WTC11 (cell line): Measurements from ENCODE around the gene MTOR. TPM values are rescaled to one million over a fixed set of nuclear protein-coding genes. Genes with fewer than 3 reads are reported as not detected.
"Not testable (repeated sequence)": the region's sequence is repeated elsewhere in the genome, so short reads cannot be mapped to it uniquely, and the experiment has no call there.

Experiments
- ATAC-seq: fragments of 200-7000 bp; cut with Tn5 transposase; 2 replicates; pipeline ENCODE4 v1.10.0; 2021; ENCODE audit warnings: mild to moderate bottlenecking, moderate library complexity
- CTCF ChIA-PET: fragments of 300-600 bp; sonication (Branson Sonifier 250); formaldehyde crosslinking; loops from one replicate; lab custom pipeline; 2021; ENCODE audit warnings: antibody characterized with exemption; lab: Charles Lee
- POLR2A ChIA-PET: fragments of 350-600 bp; sonication (Branson Sonifier 250); formaldehyde crosslinking; loops from one replicate; lab custom pipeline; 2021; ENCODE audit warnings: antibody characterized with exemption; lab: Charles Lee
- DNase-seq: peaks from one replicate; pipeline ENCODE4 v3.0.0; 2021; ENCODE audit warnings: low spot score
- H3K27ac Mint-ChIP-seq: 2 replicates; pipeline ENCODE4 v1.8.0; 2021; ENCODE audit warnings: mixed read lengths
- H3K27me3 Mint-ChIP-seq: 2 replicates; pipeline ENCODE4 v1.8.0; 2021; ENCODE audit warnings: low read depth, mild to moderate bottlenecking, moderate library complexity, mixed read lengths
- H3K36me3 Mint-ChIP-seq: 2 replicates; pipeline ENCODE4 v1.8.0; 2021; ENCODE audit warnings: mixed read lengths
- H3K4me1 Mint-ChIP-seq: 2 replicates; pipeline ENCODE4 v1.8.0; 2022; ENCODE audit warnings: mixed read lengths
- H3K4me3 Mint-ChIP-seq: 2 replicates; pipeline ENCODE4 v1.8.0; 2021; ENCODE audit warnings: mild to moderate bottlenecking, moderate library complexity, mixed read lengths
- H3K9me3 Mint-ChIP-seq: 2 replicates; pipeline ENCODE4 v1.8.0; 2021; ENCODE audit warnings: mixed read lengths
- CBFB ChIP-seq: sonication (generic); formaldehyde crosslinking; IDR thresholded peaks from 2 replicates; pipeline ENCODE4 v1.8.1; 2022; ENCODE audit warnings: mild to moderate bottlenecking, low read depth, missing genetic modification reagents
- CREB1 ChIP-seq: sonication (generic); formaldehyde crosslinking; IDR thresholded peaks from 2 replicates; pipeline ENCODE4 v1.8.0; 2023; ENCODE audit warnings: mild to moderate bottlenecking, missing genetic modification reagents
- ESRRA ChIP-seq: sonication (generic); formaldehyde crosslinking; IDR thresholded peaks from 2 replicates; pipeline ENCODE4 v1.8.1; 2022; ENCODE audit warnings: mild to moderate bottlenecking, missing genetic modification reagents, borderline replicate concordance
- ETV6 ChIP-seq: sonication (generic); formaldehyde crosslinking; IDR thresholded peaks from 2 replicates; pipeline ENCODE4 v1.8.1; 2022; ENCODE audit warnings: mild to moderate bottlenecking, missing genetic modification reagents
- FOXK1 ChIP-seq: sonication (generic); formaldehyde crosslinking; IDR thresholded peaks from 2 replicates; pipeline ENCODE4 v1.8.0; 2022; ENCODE audit warnings: mild to moderate bottlenecking, moderate library complexity, missing genetic modification reagents
- GTF2I ChIP-seq: fragments of 250-450 bp; sonication (Bioruptor Pico); conservative IDR thresholded peaks from 2 replicates; pipeline ENCODE4 v1.4.0; 2021; ENCODE audit warnings: mild to moderate bottlenecking
- JUN ChIP-seq: sonication (generic); formaldehyde crosslinking; IDR thresholded peaks from 2 replicates; pipeline ENCODE4 v1.8.0; 2023; ENCODE audit warnings: mild to moderate bottlenecking, missing genetic modification reagents
- NR1H2 ChIP-seq: sonication (generic); formaldehyde crosslinking; IDR thresholded peaks from 2 replicates; pipeline ENCODE4 v1.9.0; 2021; ENCODE audit warnings: mild to moderate bottlenecking, moderate library complexity, missing genetic modification reagents
- RELA ChIP-seq: sonication (generic); formaldehyde crosslinking; IDR thresholded peaks from 2 replicates; pipeline ENCODE4 v1.8.1; 2022; ENCODE audit warnings: missing genetic modification reagents, mild to moderate bottlenecking, borderline replicate concordance
- TEAD4 ChIP-seq: sonication (generic); formaldehyde crosslinking; IDR thresholded peaks from 2 replicates; pipeline ENCODE4 v1.8.0; 2022; ENCODE audit warnings: mild to moderate bottlenecking, missing genetic modification reagents
- ZNF423 ChIP-seq: fragments of 250-450 bp; sonication (Bioruptor Pico); IDR thresholded peaks from 2 replicates; pipeline ENCODE4 v2.1.2; 2022; ENCODE audit warnings: mild to moderate bottlenecking, moderate library complexity
- total RNA-seq: library from RNA; stranded (reverse); gene quantifications from 3 replicates; pipeline ENCODE4 v1.2.3, GENCODE V29; 2021
- TF ChIP-seq, protein P1 (sequence below): fragments of 250-450 bp; sonication (Bioruptor Pico); IDR thresholded peaks from 2 replicates; pipeline ENCODE4 v1.9.0; 2021; ENCODE audit warnings: moderate library complexity, mild to moderate bottlenecking, inconsistent platforms, borderline replicate concordance
- TF ChIP-seq, protein P2 (sequence below): fragments of 250-450 bp; sonication (Bioruptor Pico); IDR thresholded peaks from 2 replicates; pipeline ENCODE4 v1.9.0; 2021; ENCODE audit warnings: mild to moderate bottlenecking, borderline replicate concordance
- TF ChIP-seq, protein P3 (sequence below): fragments of 250-450 bp; sonication (Bioruptor Pico); IDR thresholded peaks from 2 replicates; pipeline ENCODE4 v2.1.2; 2022; ENCODE audit warnings: mild to moderate bottlenecking, moderate library complexity
- TF ChIP-seq, protein P4 (sequence below): sonication (generic); formaldehyde crosslinking; IDR thresholded peaks from 2 replicates; pipeline ENCODE4 v1.8.1; 2023; ENCODE audit warnings: mild to moderate bottlenecking, moderate library complexity, missing genetic modification reagents
- TF ChIP-seq, protein P5 (sequence below): sonication (generic); formaldehyde crosslinking; IDR thresholded peaks from 2 replicates; pipeline ENCODE4 v1.8.0; 2023; ENCODE audit warnings: mild to moderate bottlenecking, missing genetic modification reagents
- TF ChIP-seq, protein P6 (sequence below): sonication (generic); formaldehyde crosslinking; IDR thresholded peaks from 2 replicates; pipeline ENCODE4 v1.8.0; 2023; ENCODE audit warnings: missing genetic modification reagents
- TF ChIP-seq, protein P7 (sequence below): sonication (generic); formaldehyde crosslinking; IDR thresholded peaks from 2 replicates; pipeline ENCODE4 v1.8.1; 2022; ENCODE audit warnings: missing genetic modification reagents, borderline replicate concordance
- TF ChIP-seq, protein P8 (sequence below): sonication (generic); formaldehyde crosslinking; IDR thresholded peaks from 2 replicates; pipeline ENCODE4 v1.8.1; 2023; ENCODE audit warnings: mild to moderate bottlenecking, missing genetic modification reagents

Gene MTOR
- total RNA-seq, 1 experiment from 2014 or later: 65.0 TPM

DNA sequence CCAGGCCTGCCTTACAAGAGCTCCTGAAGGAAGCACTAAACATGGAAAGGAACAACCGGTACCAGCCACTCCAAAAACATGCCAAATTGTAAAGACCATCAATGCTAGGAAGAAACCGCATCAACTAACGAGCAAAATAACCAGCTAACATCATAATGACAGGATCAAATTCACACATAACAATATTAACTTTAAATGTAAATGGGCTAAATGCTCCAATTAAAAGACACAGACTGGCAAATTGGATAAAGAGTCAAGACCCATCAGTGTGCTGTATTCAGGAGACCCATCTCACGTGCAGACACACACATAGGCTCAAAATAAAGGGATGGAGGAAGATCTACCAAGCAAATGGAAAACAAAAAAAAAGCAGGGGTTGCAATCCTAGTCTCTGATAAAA, 99.6 kb downstream of the MTOR start:
- H3K4me1 Mint-ChIP-seq, ATAC-seq, DNase-seq, CTCF ChIA-PET, H3K9me3 Mint-ChIP-seq, H3K4me3 Mint-ChIP-seq, POLR2A ChIA-PET, H3K27me3 Mint-ChIP-seq, H3K27ac Mint-ChIP-seq: not testable (repeated sequence)
- H3K36me3 Mint-ChIP-seq: peaks cover 28% of the 10 kb centered on the region

DNA sequence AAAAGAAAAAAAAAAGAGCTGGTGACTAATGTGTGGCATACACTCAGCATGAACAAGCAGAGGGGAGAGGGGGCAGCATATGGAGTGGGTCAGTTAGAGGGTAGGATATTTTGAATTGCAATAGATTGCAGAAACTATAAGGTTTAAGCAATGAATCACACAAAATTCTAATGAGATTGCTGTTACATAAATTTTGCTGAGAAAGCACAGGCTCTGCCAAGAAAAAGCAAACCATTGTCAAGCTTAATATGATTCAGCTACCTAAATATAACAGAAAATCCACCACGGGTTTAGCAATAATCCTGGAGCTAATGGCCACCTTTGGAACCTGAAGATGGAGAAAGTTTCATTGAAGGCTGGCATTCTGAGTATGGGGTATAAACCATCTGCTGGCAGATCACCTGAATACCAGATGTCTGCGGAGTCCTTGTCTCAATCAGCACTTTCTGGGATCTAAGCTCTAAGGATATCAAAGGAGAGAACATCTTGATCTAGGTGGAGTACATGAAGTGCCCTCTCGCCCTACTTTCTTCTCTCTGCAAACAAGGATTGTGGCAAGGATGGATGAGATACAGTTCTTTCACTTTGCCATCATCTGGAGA, 103.5 kb downstream of the MTOR start:
- Mint-ChIP-seq H3K27ac (no peak overlapping the region), H3K4me1 (no peaks in the 10 kb centered on the region), H3K4me3 (no peak overlapping the region), H3K27me3 (no peaks in the 10 kb centered on the region), H3K36me3 (peaks cover 31% of the 10 kb centered on the region), H3K9me3 (no peaks in the 10 kb centered on the region)
- ATAC-seq (no peak), DNase-seq (no peak)
- CTCF ChIA-PET: no interaction called here
- POLR2A ChIA-PET: interaction anchor here (0.6 kb wide), 1 partner anchor 16 kb away, joined by 3 read pairs; no protein-coding TSS in a partner anchor
- TF ChIP-seq, protein P1, sequence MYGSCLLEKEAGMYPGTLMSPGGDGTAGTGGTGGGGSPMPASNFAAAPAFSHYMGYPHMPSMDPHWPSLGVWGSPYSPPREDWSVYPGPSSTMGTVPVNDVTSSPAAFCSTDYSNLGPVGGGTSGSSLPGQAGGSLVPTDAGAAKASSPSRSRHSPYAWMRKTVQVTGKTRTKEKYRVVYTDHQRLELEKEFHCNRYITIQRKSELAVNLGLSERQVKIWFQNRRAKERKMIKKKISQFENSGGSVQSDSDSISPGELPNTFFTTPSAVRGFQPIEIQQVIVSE (CRISPR knock-in tag): no peak
- TF ChIP-seq TEAD4 (no peak), ZNF423 (CRISPR knock-in tag) (no peak), GTF2I (no peak), CREB1 (CRISPR knock-in tag) (no peak), NR1H2 (CRISPR knock-in tag) (no peak), RELA (no peak), ETV6 (CRISPR knock-in tag) (no peak), CBFB (CRISPR knock-in tag) (no peak), FOXK1 (CRISPR knock-in tag) (no peak), JUN (CRISPR knock-in tag) (no peak), ESRRA (no peak)
- TF ChIP-seq, protein P2, sequence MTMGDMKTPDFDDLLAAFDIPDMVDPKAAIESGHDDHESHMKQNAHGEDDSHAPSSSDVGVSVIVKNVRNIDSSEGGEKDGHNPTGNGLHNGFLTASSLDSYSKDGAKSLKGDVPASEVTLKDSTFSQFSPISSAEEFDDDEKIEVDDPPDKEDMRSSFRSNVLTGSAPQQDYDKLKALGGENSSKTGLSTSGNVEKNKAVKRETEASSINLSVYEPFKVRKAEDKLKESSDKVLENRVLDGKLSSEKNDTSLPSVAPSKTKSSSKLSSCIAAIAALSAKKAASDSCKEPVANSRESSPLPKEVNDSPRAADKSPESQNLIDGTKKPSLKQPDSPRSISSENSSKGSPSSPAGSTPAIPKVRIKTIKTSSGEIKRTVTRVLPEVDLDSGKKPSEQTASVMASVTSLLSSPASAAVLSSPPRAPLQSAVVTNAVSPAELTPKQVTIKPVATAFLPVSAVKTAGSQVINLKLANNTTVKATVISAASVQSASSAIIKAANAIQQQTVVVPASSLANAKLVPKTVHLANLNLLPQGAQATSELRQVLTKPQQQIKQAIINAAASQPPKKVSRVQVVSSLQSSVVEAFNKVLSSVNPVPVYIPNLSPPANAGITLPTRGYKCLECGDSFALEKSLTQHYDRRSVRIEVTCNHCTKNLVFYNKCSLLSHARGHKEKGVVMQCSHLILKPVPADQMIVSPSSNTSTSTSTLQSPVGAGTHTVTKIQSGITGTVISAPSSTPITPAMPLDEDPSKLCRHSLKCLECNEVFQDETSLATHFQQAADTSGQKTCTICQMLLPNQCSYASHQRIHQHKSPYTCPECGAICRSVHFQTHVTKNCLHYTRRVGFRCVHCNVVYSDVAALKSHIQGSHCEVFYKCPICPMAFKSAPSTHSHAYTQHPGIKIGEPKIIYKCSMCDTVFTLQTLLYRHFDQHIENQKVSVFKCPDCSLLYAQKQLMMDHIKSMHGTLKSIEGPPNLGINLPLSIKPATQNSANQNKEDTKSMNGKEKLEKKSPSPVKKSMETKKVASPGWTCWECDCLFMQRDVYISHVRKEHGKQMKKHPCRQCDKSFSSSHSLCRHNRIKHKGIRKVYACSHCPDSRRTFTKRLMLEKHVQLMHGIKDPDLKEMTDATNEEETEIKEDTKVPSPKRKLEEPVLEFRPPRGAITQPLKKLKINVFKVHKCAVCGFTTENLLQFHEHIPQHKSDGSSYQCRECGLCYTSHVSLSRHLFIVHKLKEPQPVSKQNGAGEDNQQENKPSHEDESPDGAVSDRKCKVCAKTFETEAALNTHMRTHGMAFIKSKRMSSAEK (CRISPR knock-in tag): no peak
- TF ChIP-seq, protein P3, sequence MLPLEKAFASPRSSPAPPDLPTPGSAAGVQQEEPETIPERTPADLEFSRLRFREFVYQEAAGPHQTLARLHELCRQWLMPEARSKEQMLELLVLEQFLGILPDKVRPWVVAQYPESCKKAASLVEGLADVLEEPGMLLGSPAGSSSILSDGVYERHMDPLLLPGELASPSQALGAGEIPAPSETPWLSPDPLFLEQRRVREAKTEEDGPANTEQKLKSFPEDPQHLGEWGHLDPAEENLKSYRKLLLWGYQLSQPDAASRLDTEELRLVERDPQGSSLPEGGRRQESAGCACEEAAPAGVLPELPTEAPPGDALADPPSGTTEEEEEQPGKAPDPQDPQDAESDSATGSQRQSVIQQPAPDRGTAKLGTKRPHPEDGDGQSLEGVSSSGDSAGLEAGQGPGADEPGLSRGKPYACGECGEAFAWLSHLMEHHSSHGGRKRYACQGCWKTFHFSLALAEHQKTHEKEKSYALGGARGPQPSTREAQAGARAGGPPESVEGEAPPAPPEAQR (CRISPR knock-in tag): no peak
- TF ChIP-seq, protein P4, sequence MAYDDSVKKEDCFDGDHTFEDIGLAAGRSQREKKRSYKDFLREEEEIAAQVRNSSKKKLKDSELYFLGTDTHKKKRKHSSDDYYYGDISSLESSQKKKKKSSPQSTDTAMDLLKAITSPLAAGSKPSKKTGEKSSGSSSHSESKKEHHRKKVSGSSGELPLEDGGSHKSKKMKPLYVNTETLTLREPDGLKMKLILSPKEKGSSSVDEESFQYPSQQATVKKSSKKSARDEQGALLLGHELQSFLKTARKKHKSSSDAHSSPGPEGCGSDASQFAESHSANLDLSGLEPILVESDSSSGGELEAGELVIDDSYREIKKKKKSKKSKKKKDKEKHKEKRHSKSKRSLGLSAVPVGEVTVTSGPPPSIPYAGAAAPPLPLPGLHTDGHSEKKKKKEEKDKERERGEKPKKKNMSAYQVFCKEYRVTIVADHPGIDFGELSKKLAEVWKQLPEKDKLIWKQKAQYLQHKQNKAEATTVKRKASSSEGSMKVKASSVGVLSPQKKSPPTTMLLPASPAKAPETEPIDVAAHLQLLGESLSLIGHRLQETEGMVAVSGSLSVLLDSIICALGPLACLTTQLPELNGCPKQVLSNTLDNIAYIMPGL: no peak
- TF ChIP-seq, protein P5, sequence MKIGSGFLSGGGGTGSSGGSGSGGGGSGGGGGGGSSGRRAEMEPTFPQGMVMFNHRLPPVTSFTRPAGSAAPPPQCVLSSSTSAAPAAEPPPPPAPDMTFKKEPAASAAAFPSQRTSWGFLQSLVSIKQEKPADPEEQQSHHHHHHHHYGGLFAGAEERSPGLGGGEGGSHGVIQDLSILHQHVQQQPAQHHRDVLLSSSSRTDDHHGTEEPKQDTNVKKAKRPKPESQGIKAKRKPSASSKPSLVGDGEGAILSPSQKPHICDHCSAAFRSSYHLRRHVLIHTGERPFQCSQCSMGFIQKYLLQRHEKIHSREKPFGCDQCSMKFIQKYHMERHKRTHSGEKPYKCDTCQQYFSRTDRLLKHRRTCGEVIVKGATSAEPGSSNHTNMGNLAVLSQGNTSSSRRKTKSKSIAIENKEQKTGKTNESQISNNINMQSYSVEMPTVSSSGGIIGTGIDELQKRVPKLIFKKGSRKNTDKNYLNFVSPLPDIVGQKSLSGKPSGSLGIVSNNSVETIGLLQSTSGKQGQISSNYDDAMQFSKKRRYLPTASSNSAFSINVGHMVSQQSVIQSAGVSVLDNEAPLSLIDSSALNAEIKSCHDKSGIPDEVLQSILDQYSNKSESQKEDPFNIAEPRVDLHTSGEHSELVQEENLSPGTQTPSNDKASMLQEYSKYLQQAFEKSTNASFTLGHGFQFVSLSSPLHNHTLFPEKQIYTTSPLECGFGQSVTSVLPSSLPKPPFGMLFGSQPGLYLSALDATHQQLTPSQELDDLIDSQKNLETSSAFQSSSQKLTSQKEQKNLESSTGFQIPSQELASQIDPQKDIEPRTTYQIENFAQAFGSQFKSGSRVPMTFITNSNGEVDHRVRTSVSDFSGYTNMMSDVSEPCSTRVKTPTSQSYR: no peak
- TF ChIP-seq, protein P6, sequence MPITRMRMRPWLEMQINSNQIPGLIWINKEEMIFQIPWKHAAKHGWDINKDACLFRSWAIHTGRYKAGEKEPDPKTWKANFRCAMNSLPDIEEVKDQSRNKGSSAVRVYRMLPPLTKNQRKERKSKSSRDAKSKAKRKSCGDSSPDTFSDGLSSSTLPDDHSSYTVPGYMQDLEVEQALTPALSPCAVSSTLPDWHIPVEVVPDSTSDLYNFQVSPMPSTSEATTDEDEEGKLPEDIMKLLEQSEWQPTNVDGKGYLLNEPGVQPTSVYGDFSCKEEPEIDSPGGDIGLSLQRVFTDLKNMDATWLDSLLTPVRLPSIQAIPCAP (CRISPR knock-in tag): no peak
- TF ChIP-seq, protein P7, sequence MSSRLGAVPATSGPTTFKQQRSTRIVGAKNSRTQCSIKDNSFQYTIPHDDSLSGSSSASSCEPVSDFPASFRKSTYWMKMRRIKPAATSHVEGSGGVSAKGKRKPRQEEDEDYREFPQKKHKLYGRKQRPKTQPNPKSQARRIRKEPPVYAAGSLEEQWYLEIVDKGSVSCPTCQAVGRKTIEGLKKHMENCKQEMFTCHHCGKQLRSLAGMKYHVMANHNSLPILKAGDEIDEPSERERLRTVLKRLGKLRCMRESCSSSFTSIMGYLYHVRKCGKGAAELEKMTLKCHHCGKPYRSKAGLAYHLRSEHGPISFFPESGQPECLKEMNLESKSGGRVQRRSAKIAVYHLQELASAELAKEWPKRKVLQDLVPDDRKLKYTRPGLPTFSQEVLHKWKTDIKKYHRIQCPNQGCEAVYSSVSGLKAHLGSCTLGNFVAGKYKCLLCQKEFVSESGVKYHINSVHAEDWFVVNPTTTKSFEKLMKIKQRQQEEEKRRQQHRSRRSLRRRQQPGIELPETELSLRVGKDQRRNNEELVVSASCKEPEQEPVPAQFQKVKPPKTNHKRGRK (CRISPR knock-in tag): no peak
- TF ChIP-seq, protein P8, sequence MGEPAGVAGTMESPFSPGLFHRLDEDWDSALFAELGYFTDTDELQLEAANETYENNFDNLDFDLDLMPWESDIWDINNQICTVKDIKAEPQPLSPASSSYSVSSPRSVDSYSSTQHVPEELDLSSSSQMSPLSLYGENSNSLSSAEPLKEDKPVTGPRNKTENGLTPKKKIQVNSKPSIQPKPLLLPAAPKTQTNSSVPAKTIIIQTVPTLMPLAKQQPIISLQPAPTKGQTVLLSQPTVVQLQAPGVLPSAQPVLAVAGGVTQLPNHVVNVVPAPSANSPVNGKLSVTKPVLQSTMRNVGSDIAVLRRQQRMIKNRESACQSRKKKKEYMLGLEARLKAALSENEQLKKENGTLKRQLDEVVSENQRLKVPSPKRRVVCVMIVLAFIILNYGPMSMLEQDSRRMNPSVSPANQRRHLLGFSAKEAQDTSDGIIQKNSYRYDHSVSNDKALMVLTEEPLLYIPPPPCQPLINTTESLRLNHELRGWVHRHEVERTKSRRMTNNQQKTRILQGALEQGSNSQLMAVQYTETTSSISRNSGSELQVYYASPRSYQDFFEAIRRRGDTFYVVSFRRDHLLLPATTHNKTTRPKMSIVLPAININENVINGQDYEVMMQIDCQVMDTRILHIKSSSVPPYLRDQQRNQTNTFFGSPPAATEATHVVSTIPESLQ: no peak
